K562 (cell line): Measurements from ENCODE around the gene BEST1. TPM values are rescaled to one million over a fixed set of nuclear protein-coding genes. Genes with fewer than 3 reads are reported as not detected.

Experiments
- ATF3 ChIP-seq, 2 experiments: fragments of 450-650 bp in 1 of 2; sonication (generic) in 1 of 2; formaldehyde crosslinking in 1 of 2; IDR thresholded peaks in 1 of 2; conservative IDR thresholded peaks in 1 of 2; 2 replicates each; pipeline versions ENCODE4 v1.6.1 to v1.8.1; 2016 to 2023; ENCODE audit warnings: mild to moderate bottlenecking in 2 of 2, moderate library complexity in 2 of 2, inconsistent platforms in 1 of 2, missing genetic modification reagents in 1 of 2
- CREB1 ChIP-seq, 2 experiments: sonication (generic) in 1 of 2; formaldehyde crosslinking in 1 of 2; IDR thresholded peaks; 2 replicates each; pipeline versions ENCODE4 v1.6.1 to v1.8.0; 2012 to 2022; ENCODE audit warnings: inconsistent platforms in 1 of 2, mild to moderate bottlenecking in 1 of 2, missing genetic modification reagents in 1 of 2, moderate library complexity in 1 of 2
- ETS2 ChIP-seq: IDR thresholded peaks from 2 replicates; pipeline ENCODE4 v1.6.1; 2016; ENCODE audit warnings: borderline replicate concordance, missing genetic modification characterization, mild to moderate bottlenecking, moderate library complexity, missing compliant biosample characterization; ENCODE audit not compliant: poor library complexity, severe bottlenecking
- GABPA ChIP-seq: fragments of 200-800 bp; sonication (Bioruptor generic); conservative IDR thresholded peaks from 2 replicates; pipeline ENCODE4 v1.6.1; 2016; ENCODE audit warnings: low read depth, missing genetic modification characterization, missing compliant biosample characterization
- HMG20B ChIP-seq: fragments of 250-450 bp; sonication (Bioruptor Pico); IDR thresholded peaks from 2 replicates; pipeline ENCODE4 v1.5.0; 2021; ENCODE audit warnings: mild to moderate bottlenecking
- HMGN3 ChIP-seq: IDR thresholded peaks from 2 replicates; pipeline ENCODE4 v1.6.1; 2011; ENCODE audit warnings: borderline replicate concordance, low read depth, mild to moderate bottlenecking, mixed read lengths, low read length; ENCODE audit not compliant: insufficient read length; ENCODE audit errors: extremely low read depth
- ILF3 ChIP-seq: fragments of 450-650 bp; IDR thresholded peaks from 2 replicates; pipeline ENCODE4 v1.6.1; 2018; ENCODE audit warnings: antibody characterized with exemption, mild to moderate bottlenecking, moderate library complexity, borderline replicate concordance
- MAFK ChIP-seq: IDR thresholded peaks from 2 replicates; pipeline ENCODE4 v1.6.1; 2011; ENCODE audit warnings: low read length, improper control_type of control experiment
- NR3C1 ChIP-seq: sonication (generic); formaldehyde crosslinking; IDR thresholded peaks from 2 replicates; pipeline ENCODE4 v1.8.1; 2022; ENCODE audit warnings: missing genetic modification reagents
- PRDM10 ChIP-seq: fragments of 450-650 bp; IDR thresholded peaks from 2 replicates; pipeline ENCODE4 v1.6.1; 2018; ENCODE audit not compliant: partially characterized antibody
- PURB ChIP-seq: sonication (generic); formaldehyde crosslinking; IDR thresholded peaks from 2 replicates; pipeline ENCODE4 v1.9.0; 2021; ENCODE audit warnings: low read depth, mild to moderate bottlenecking, missing genetic modification reagents
- RBBP5 ChIP-seq: fragments of 200-600 bp; sonication (generic); IDR thresholded peaks from 2 replicates; pipeline ENCODE4 v1.6.1; 2012; ENCODE audit warnings: borderline replicate concordance, mild to moderate bottlenecking, low read length, control low read depth, inconsistent platforms; ENCODE audit not compliant: insufficient read depth, poor library complexity, severe bottlenecking
- SIN3A ChIP-seq, 2 experiments: fragments of 150-350 bp in 1 of 2; IDR thresholded peaks; 2 replicates each; pipeline ENCODE4 v1.6.1; 2011 to 2016; ENCODE audit warnings: borderline replicate concordance in 2 of 2, low read depth in 2 of 2, low read length in 2 of 2, mild to moderate bottlenecking in 2 of 2, moderate library complexity in 2 of 2; ENCODE audit not compliant: control insufficient read depth in 1 of 2
- TFAP4 ChIP-seq: sonication (generic); formaldehyde crosslinking; IDR thresholded peaks from 2 replicates; pipeline ENCODE4 v1.8.0; 2022; ENCODE audit warnings: missing genetic modification reagents, mild to moderate bottlenecking, moderate library complexity, borderline replicate concordance
- TOE1 ChIP-seq, 2 experiments: fragments of 450-650 bp in 1 of 2; sonication (generic) in 1 of 2; formaldehyde crosslinking in 1 of 2; IDR thresholded peaks; 2 replicates each; pipeline versions ENCODE4 v1.7.1 to v1.8.0; 2016 to 2022; ENCODE audit warnings: borderline replicate concordance in 2 of 2, mild to moderate bottlenecking in 2 of 2, antibody characterized with exemption in 1 of 2, inconsistent platforms in 1 of 2, low read depth in 1 of 2, missing genetic modification reagents in 1 of 2, moderate library complexity in 1 of 2
- YBX1 ChIP-seq: fragments of 450-650 bp; IDR thresholded peaks from 2 replicates; pipeline ENCODE4 v1.7.1; 2016; ENCODE audit warnings: mild to moderate bottlenecking
- ZNF354B ChIP-seq: fragments of 250-450 bp; sonication (Bioruptor Pico); IDR thresholded peaks from 2 replicates; pipeline ENCODE4 v1.4.0; 2020
- polyA plus RNA-seq, 8 experiments: library from polyadenylated mRNA; depleted of rRNA in 4 of 8; stranded (reverse) in 5 of 8; unstranded in 3 of 8; fragments of >200 nt; fragmentation: Nextera tagmentation in 2 of 8; fragmentation: Illumina TruSeq in 1 of 8; extraction: Ambion mirVana in 2 of 8; extraction: Trizol in 1 of 8; gene quantifications; 2 replicates each; pipeline versions ENCODE4 v1.2.1 to v1.2.3, GENCODE V29; 2011 to 2014; ENCODE audit warnings: inconsistent platforms in 1 of 8, missing spikeins in 1 of 8
- total RNA-seq, 7 experiments: library from RNA; depleted of rRNA in 6 of 7; stranded (reverse); fragments of >200 nt in 6 of 7; fragmentation: Illumina TruSeq in 2 of 7; extraction: Trizol in 2 of 7; gene quantifications; 2 replicates each; pipeline versions ENCODE4 v1.2.1 to v1.2.3, GENCODE V29; 2011 to 2021; ENCODE audit warnings: low replicate concordance in 1 of 7

Gene BEST1
- total and polyA plus RNA-seq, 9 of the 15 experiments (the other 6 are each of a cell fraction or from before 2014, with no cell fraction given) = 0.07 to 1.3 (median 0.40) TPM

- TF ChIP-seq TFAP4 (peak; percentile 87), GABPA (tag) (no peak), ZNF354B (CRISPR knock-in tag) (peak; percentile 13; the same call in 1 of the 2 replicates), NR3C1 (CRISPR knock-in tag) (no peak), PURB (no peak), SIN3A (IDR thresholded peaks at IDR 0.05; ENCODE audit: borderline replicate concordance in 2 of 2, control insufficient read depth in 1 of 2, low read depth in 2 of 2, low read length in 2 of 2) (no peak; a peak in 1 of 4 replicates), PRDM10 (peak; percentile 50), HMGN3 (no peak), RBBP5 (no peak), YBX1 (no peak), TOE1 (IDR thresholded peaks at IDR 0.05; ENCODE audit: borderline replicate concordance) (peak; percentile 73; the same call in 1 of the 2 replicates), TOE1 (CRISPR knock-in tag; IDR thresholded peaks at IDR 0.05; ENCODE audit: borderline replicate concordance, low read depth) (no peak), HMG20B (CRISPR knock-in tag) (peak; percentile 94), MAFK (no peak; the same call in 1 of the 2 replicates), ILF3 (peak; percentile 44), ATF3 (IDR thresholded peaks at IDR 0.05) (peak; percentile 49), ATF3 (CRISPR knock-in tag; conservative IDR thresholded peaks at IDR 0.05) (no peak), CREB1 (IDR thresholded peaks at IDR 0.05) (peak; percentile 21; the same call in 1 of the 2 replicates), CREB1 (CRISPR knock-in tag; IDR thresholded peaks at IDR 0.05) (no peak), ETS2 (tag) (no peak)
Observed at GRCh38 chr11:61963282-61964057, 13.3 kb downstream of the BEST1 start (continued).
